Measurements from ENCODE around the gene ASIC4.
A peak's percentile ranks its signal among the peaks of the same experiment; 100 is the strongest.

The ASIC4 gene

GRCh38 chr2:219482674-219483405 lies 31.4 kb upstream of the ASIC4 start:
- no peak for DNase-seq

- DNase-seq: no peak
Measured at GRCh38 chr2:219483451-219484342, 30.6 kb upstream of the ASIC4 start.

- DNase-seq: no peak
Measured at GRCh38 chr2:219484343-219485200, 29.7 kb upstream of the ASIC4 start.

- DNase-seq: no peak
Measured at GRCh38 chr2:219485201-219485580, 29.1 kb upstream of the ASIC4 start.

GRCh38 chr2:219486380-219486959 lies 27.8 kb upstream of the ASIC4 start:
- DNase-seq: no peak

GRCh38 chr2:219488149-219488843 lies 26.0 kb upstream of the ASIC4 start:
- no peak for DNase-seq

- DNase-seq: no peak
Measured at GRCh38 chr2:219488844-219489194, 25.5 kb upstream of the ASIC4 start.

- no peak for DNase-seq
Measured at GRCh38 chr2:219489315-219489714, 25.0 kb upstream of the ASIC4 start.

GRCh38 chr2:219490186-219490585 lies 24.1 kb upstream of the ASIC4 start:
- DNase-seq: no peak

- no peak for DNase-seq
Measured at GRCh38 chr2:219490600-219491130, 23.6 kb upstream of the ASIC4 start.

GRCh38 chr2:219491278-219491963 lies 22.9 kb upstream of the ASIC4 start:
- DNase-seq: no peak

GRCh38 chr2:219492575-219492974 lies 21.7 kb upstream of the ASIC4 start:
- DNase-seq: no peak

- DNase-seq: no peak
Measured at GRCh38 chr2:219493086-219493485, 21.2 kb upstream of the ASIC4 start.

- DNase-seq: no peak
Measured at GRCh38 chr2:219494952-219495530, 19.2 kb upstream of the ASIC4 start.

- DNase-seq: peak; percentile 77
Measured at GRCh38 chr2:219495531-219496122, 18.7 kb upstream of the ASIC4 start.

- DNase-seq: no peak
Measured at GRCh38 chr2:219496247-219496824, 17.9 kb upstream of the ASIC4 start.

- DNase-seq: no peak
Measured at GRCh38 chr2:219496825-219497494, 17.3 kb upstream of the ASIC4 start.

GRCh38 chr2:219497495-219498279 lies 16.6 kb upstream of the ASIC4 start:
- peak; percentile 91 for DNase-seq

All from EL (cell line).